Loucy (cell line): ENCODE measurements around the gene TANGO2.

ENCODE experiments used
- CTCF ChIP-seq: fragments of 200-600 bp; sonication (generic); conservative IDR thresholded peaks from 2 replicates; pipeline ENCODE4 v1.5.1; 2014; ENCODE audit warnings: mild to moderate bottlenecking, antibody characterized with exemption, low read length
- EZH2phosphoT487 ChIP-seq: fragments of 200-600 bp; IDR thresholded peaks from 2 replicates; pipeline ENCODE4 v1.6.1; 2018; ENCODE audit warnings: antibody characterized with exemption, mild to moderate bottlenecking, moderate library complexity, borderline replicate concordance

GRCh38 chr22:19979712-19980493 is 41.0 kb upstream of the TANGO2 start:
- no peak for TF ChIP-seq CTCF
- TF ChIP-seq EZH2phosphoT487, result no peak
